ENCODE results near the gene FRRS1.
"Not testable (repeated sequence)": the region's sequence is repeated elsewhere in the genome, so short reads cannot be mapped to it uniquely, and the experiment has no call there.

GRCh38 chr1:99793861-99794260, 27.4 kb upstream of the FRRS1 start:
- TF ChIP-seq CTCF, POLR2A (IDR thresholded peaks at IDR 0.05): not testable (repeated sequence)
